Sigmoid colon (tissue), 7 donors: ENCODE measurements around the gene CENPU. TPM values are rescaled to one million over a fixed set of nuclear protein-coding genes. Genes with fewer than 3 reads are reported as not detected.

Source experiments
- DNase-seq: peaks from one replicate; pipeline ENCODE4 v3.0.0-alpha.2; 2019
- H3K27ac ChIP-seq, 4 donors: fragments of 200-600 bp; sonication (generic); one replicate each; pipeline ENCODE4 v1.5.1; 2016 to 2019; ENCODE audit warnings: mild to moderate bottlenecking in 1 of 4
- H3K27me3 ChIP-seq, 3 donors: fragments of 200-600 bp; sonication (generic); one replicate each; pipeline ENCODE4 v1.5.1; 2019; ENCODE audit warnings: mild to moderate bottlenecking in 1 of 3
- H3K36me3 ChIP-seq, 4 donors: fragments of 200-600 bp; sonication (generic); one replicate each; pipeline ENCODE4 v1.5.1; 2016 to 2019
- H3K4me1 ChIP-seq, 4 donors: fragments of 200-600 bp; sonication (generic); one replicate each; pipeline ENCODE4 v1.5.1; 2017 to 2019
- H3K4me3 ChIP-seq, 4 donors: fragments of 200-600 bp; sonication (generic); one replicate each; pipeline ENCODE4 v1.5.1; 2017 to 2019; ENCODE audit warnings: mild to moderate bottlenecking in 2 of 4, moderate library complexity in 1 of 4
- H3K9me3 ChIP-seq, 4 donors: fragments of 200-600 bp in 3 of 4; sonication (generic) in 3 of 4; one replicate each; pipeline versions ENCODE4 v1.5.1 to v1.6.1; 2013 to 2019
- CTCF ChIP-seq, 4 experiments: fragments of 450-650 bp in 3 of 4; fragments of 200-600 bp in 1 of 4; IDR thresholded peaks; one replicate each; pipeline ENCODE4 v1.5.1; 2016 to 2019; ENCODE audit warnings: antibody characterized with exemption in 4 of 4, mild to moderate bottlenecking in 3 of 4, moderate library complexity in 2 of 4
- EP300 ChIP-seq, 4 donors: sonication (generic); formaldehyde crosslinking; IDR thresholded peaks; one replicate each; pipeline ENCODE4 v1.6.1; 2017; ENCODE audit warnings: antibody characterized with exemption in 4 of 4
- POLR2A ChIP-seq, 2 donors: fragments of 450-650 bp; IDR thresholded peaks; one replicate each; pipeline ENCODE4 v1.6.1; 2016; ENCODE audit warnings: antibody characterized with exemption in 2 of 2, mild to moderate bottlenecking in 2 of 2, moderate library complexity in 2 of 2
- POLR2AphosphoS5 ChIP-seq, 4 donors: sonication (generic); formaldehyde crosslinking; IDR thresholded peaks; one replicate each; pipeline ENCODE4 v1.6.1; 2017; ENCODE audit warnings: antibody characterized with exemption in 4 of 4
- WGBS, 2 donors: extraction: QIAGEN DNeasy Blood & Tissue Kit; methylation state at CpG; one replicate each; pipeline ENCODE4 v1.1.7; 2013; 5-methylcytosine and 5-hydroxymethylcytosine counted together
- intact Hi-C: fragments of 100-400 bp; cut with DNase I; formaldehyde crosslinking; loops from one replicate; pipeline ENCODE4 v1.15.1; 2023
- polyA plus RNA-seq, 3 donors: library from polyadenylated mRNA; stranded (reverse); fragments of 200-250 nt; gene quantifications; one replicate each; pipeline ENCODE4 v1.2.3, GENCODE V29; 2013
- total RNA-seq, 4 donors: library from RNA; depleted of rRNA; stranded (reverse); fragments of >200 nt; gene quantifications; one replicate each; pipeline ENCODE4 v1.1.0, GENCODE V29; 2016
- donor health status: healthy with polysubstance abuse.
- donor health status: Bipolar disorder and iron deficiency.
- donor health status: healthy.

CENPU gene
- total and polyA plus RNA-seq, 7 donors: 0.95 to 14.4 (median 2.8) TPM; not detected in 1

DNA sequence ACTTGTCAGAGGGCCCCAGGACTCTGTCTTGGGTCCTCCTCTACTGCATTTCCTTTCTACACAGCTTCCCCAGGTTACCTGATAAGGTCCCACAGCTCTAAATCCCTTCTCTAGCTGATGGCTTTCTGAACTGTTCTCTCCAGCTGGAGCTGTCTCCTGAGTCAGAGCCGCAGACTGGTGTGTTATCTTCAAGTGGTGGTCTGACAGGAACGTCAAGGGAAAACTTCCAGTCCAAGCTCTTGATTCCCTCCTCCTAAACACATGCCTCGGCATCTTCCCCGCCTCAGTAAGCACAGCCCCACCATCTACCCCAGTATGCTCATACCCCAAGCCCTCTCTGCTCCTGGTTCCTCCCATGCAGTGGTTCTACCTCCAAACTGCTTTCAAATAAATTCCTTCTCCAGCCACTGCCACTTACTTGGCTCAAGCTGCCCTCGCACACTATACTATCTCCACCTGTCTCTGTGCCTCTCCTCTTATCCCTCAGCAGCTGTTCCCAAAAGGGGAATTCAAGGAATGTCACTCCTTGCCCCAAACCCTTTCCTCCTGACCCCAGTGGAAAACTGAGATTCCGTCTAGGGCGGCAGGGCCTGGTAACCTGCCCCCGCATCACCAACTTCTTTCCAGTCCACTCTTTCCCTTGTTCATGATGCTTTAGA lies 17.2 kb upstream of the CENPU start:
- intact Hi-C loops: no loop called here
- Histone ChIP-seq H3K4me3 (no peak overlapping the region), H3K27ac (no peak overlapping the region), H3K36me3 (peaks cover 0 to 13% (median 0%) of the 10 kb centered on the region in 4 donors), H3K27me3 (no peaks in the 10 kb centered on the region), H3K9me3 (no peaks in the 10 kb centered on the region), H3K4me1 (peaks cover 0 to 29% (median 22%) of the 10 kb centered on the region in 4 donors)
- TF ChIP-seq CTCF (IDR thresholded peaks at IDR 0.05) (no peak), EP300 (IDR thresholded peaks at IDR 0.05) (no peak)
- 90 to 94% methylated on average over 8 of the region's 8 CpGs for WGBS, 2 donors
- DNase-seq: no peak

GRCh38 chr4:184748251-184748652 lies 14.4 kb upstream of the CENPU start:
- Histone ChIP-seq H3K9me3 (no peaks in the 10 kb centered on the region), H3K4me3 (no peak overlapping the region), H3K36me3 (no peaks in the 10 kb centered on the region), H3K4me1 (peaks cover 0 to 22% (median 19%) of the 10 kb centered on the region in 4 donors), H3K27me3 (no peaks in the 10 kb centered on the region), H3K27ac (no peak overlapping the region)
- WGBS, 2 donors: 16 to 62% methylated on average over 8 of the region's 8 CpGs
- no peak for TF ChIP-seq POLR2A (IDR thresholded peaks at IDR 0.05)
- no peak for TF ChIP-seq EP300 (IDR thresholded peaks at IDR 0.05)
- no peak for TF ChIP-seq POLR2AphosphoS5 (IDR thresholded peaks at IDR 0.05)
- no peak for TF ChIP-seq CTCF (IDR thresholded peaks at IDR 0.05)
- DNase-seq: no peak
- intact Hi-C loops: loop anchor here (5.0 to 10.0 kb wide), 5 partner anchors 79 to 387 kb away; partner anchors contain the start of genes ACSL1, CASP3 and PRIMPOL

DNA sequence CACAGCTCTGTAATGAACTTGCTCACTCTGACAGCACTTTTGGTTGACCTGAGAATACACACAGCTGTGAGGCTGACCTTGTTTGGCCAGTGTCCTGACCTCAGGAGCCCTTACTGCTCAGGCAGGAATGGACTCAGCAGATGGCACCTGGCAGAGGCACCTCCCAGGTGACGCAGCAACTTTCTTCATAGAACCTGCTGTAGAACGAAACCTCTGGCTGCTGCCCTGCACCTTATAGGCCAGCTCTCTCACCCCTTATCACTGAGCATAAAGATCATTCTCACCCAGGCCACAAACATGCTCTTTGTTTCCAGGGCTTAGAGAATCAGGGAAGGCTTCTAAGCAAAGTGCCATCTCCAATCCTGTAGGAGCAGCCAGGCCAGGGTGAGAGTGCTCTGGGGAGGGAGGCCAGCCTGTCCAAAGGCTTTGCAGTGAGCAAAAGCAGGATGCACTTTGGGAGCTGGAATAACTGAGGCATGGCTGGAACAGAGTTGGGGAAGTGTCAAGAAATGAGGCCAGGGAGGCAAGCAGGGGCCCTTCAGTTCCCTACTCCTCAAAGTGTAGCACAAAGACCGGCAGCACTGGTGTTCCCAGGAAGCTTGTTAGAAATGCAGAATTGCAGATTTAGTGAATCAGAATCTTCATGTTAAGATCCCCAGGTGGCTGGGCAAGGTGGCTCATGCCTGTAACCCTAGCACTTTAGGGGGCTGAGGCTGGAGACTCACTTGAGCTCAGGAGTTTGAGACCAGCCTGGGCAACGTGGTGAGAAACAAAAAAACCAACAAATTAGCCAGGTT lies 13.3 kb upstream of the CENPU start:
- Histone ChIP-seq H3K27ac (peak overlapping the region; percentile 76 to 85 (median 80)), H3K4me1 (peaks cover 0 to 22% (median 19%) of the 10 kb centered on the region in 4 donors), H3K27me3 (no peaks in the 10 kb centered on the region), H3K9me3 (no peaks in the 10 kb centered on the region), H3K36me3 (no peaks in the 10 kb centered on the region), H3K4me3 (no peak overlapping the region)
- intact Hi-C loops: loop anchor here (5.0 to 10.0 kb wide), 5 partner anchors 80 to 388 kb away; partner anchors contain the start of genes ACSL1, CASP3 and PRIMPOL
- WGBS, 2 donors: 49 to 77% methylated on average over 4 of the region's 4 CpGs
- no peak for DNase-seq
- no peak for TF ChIP-seq POLR2AphosphoS5 (IDR thresholded peaks at IDR 0.05)
- TF ChIP-seq EP300 (IDR thresholded peaks at IDR 0.05): no peak
- TF ChIP-seq POLR2A (IDR thresholded peaks at IDR 0.05): no peak
- TF ChIP-seq CTCF (IDR thresholded peaks at IDR 0.05): no peak

DNA sequence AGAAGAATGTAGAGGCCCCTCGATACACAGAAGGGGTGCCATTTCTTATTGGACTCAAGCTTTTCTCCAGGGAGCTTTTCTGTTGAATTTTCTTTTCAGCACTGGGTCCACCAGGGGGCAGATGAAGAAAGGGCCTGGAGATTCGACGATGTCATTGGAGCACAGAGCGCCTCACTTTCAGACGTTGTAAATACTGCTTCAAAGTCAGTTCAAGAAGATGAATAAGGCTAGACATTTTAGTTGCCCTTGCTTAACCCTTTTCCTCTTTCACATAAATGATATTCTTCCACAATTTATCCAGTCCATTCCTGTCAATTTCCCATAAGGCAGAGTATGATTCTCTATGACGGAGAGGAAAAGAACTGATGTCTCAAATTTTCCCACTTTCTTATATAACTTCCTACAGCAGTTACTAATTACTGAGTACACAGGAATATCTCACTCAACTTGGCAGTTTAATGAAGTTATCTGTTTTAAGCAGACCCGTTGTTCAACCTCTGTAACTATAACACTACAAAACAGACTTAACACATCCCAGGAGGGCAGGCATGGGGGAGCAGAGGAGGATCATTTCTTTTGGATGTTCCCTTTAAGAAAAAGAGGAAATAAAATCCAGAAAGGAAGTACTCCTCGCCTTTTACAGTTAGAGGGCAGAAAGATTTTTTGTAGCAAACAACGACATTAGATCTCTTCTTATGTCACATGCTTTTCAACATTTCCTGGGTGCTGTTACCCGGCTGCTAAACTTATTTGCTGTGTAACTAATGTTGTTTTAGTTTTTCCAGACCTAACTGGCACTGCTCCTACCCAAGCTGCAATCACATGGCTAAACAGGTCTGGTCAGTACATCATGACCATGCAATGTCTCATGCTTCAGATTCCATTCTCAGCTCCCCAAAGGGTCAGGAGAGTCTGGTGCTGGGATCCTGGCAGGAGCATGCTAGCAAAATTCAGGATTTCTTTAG lies 12.2 kb upstream of the CENPU start:
- TF ChIP-seq EP300 (IDR thresholded peaks at IDR 0.05) (peak in 2 of 4 donors; percentile 30 to 41), POLR2A (IDR thresholded peaks at IDR 0.05) (no peak), CTCF (IDR thresholded peaks at IDR 0.05) (peak; percentile 56 to 84 (median 80)), POLR2AphosphoS5 (IDR thresholded peaks at IDR 0.05) (peak in 3 of 4 donors; percentile 29 to 68 (median 58))
- Histone ChIP-seq H3K9me3 (no peaks in the 10 kb centered on the region), H3K27me3 (no peaks in the 10 kb centered on the region), H3K4me3 (peak overlapping the region in 3 of 4 donors; percentile 11 to 31 (median 14)), H3K36me3 (no peaks in the 10 kb centered on the region), H3K27ac (peak overlapping the region; percentile 76 to 85 (median 80)), H3K4me1 (peaks cover 0 to 22% (median 19%) of the 10 kb centered on the region in 4 donors)
- intact Hi-C loops: loop anchor here (2.0 to 10.0 kb wide), 6 partner anchors 81 to 389 kb away; partner anchors contain the start of genes ACSL1, CASP3 and PRIMPOL
- DNase-seq: peak; percentile 89
- 11% methylated on average over 10 of the region's 10 CpGs for WGBS, 2 donors
